Naive B cell (primary cell): Measurements from ENCODE around the gene ENG. TPM values are rescaled to one million over a fixed set of nuclear protein-coding genes. Genes with fewer than 3 reads are reported as not detected.

ENCODE experiments used
- ATAC-seq, 2 donors: fragments of 150-1000 bp; cut with Tn5 transposase; 2 replicates each; pipeline ENCODE4 v1.10.0; 2021; ENCODE audit warnings: low read depth in 2 of 2, mild to moderate bottlenecking in 2 of 2, moderate library complexity in 2 of 2
- DNase-seq: peaks from one replicate; pipeline ENCODE4 v3.0.0; 2022
- H3K27ac Mint-ChIP-seq, 6 donors: one replicate each; pipeline ENCODE4 v1.8.0; 2020 to 2022; ENCODE audit warnings: mild to moderate bottlenecking in 6 of 6, mixed read lengths in 6 of 6, moderate library complexity in 5 of 6, inconsistent platforms in 2 of 6
- H3K27me3 Mint-ChIP-seq, 3 donors: one replicate each; pipeline ENCODE4 v1.8.0; 2021 to 2022; ENCODE audit warnings: mixed read lengths in 3 of 3, mild to moderate bottlenecking in 1 of 3
- H3K36me3 Mint-ChIP-seq, 2 donors: one replicate each; pipeline ENCODE4 v1.8.0; 2020 to 2022; ENCODE audit warnings: mixed read lengths in 2 of 2, inconsistent platforms in 1 of 2, mild to moderate bottlenecking in 1 of 2
- H3K4me1 Mint-ChIP-seq, 3 donors: one replicate each; pipeline ENCODE4 v1.8.0; 2020 to 2022; ENCODE audit warnings: mixed read lengths in 3 of 3, inconsistent platforms in 1 of 3, mild to moderate bottlenecking in 1 of 3, moderate library complexity in 1 of 3
- H3K4me3 Mint-ChIP-seq, 8 donors: one replicate each; pipeline ENCODE4 v1.8.0; 2020 to 2022; ENCODE audit warnings: mild to moderate bottlenecking in 8 of 8, mixed read lengths in 8 of 8, moderate library complexity in 8 of 8, inconsistent platforms in 2 of 8
- H3K9me3 Mint-ChIP-seq, 7 donors: one replicate each; pipeline ENCODE4 v1.8.0; 2020 to 2022; ENCODE audit warnings: mixed read lengths in 7 of 7, mild to moderate bottlenecking in 5 of 7, inconsistent platforms in 2 of 7, moderate library complexity in 1 of 7
- polyA plus RNA-seq, 6 donors: library from polyadenylated mRNA; unstranded; fragments of 300-500 nt; fragmentation: Illumina TruSeq; gene quantifications; one replicate each; pipeline ENCODE4 v1.2.3, GENCODE V29; 2021; ENCODE audit warnings: low read depth in 6 of 6

ENG gene
- polyA plus RNA-seq, 6 donors from 2014 or later: 3.5 to 8.2 (median 5.8) TPM; not detected in 1

- peak overlapping the region in 7 of 8 donors; percentile 85 to 96 (median 91) for H3K4me3 Mint-ChIP-seq
- H3K27ac Mint-ChIP-seq: peak overlapping the region; percentile 96 to 99 (median 96)
- peaks cover 59 to 83% (median 80%) of the 10 kb centered on the region in 3 donors for H3K4me1 Mint-ChIP-seq
- ATAC-seq (no peak), DNase-seq (no peak)
- no peaks in the 10 kb centered on the region for H3K9me3 Mint-ChIP-seq
- H3K27me3 Mint-ChIP-seq: no peaks in the 10 kb centered on the region
- H3K36me3 Mint-ChIP-seq: peaks cover 4 to 28% of the 10 kb centered on the region in 2 donors
These were observed 84.4 kb downstream of the ENG start for GRCh38 chr9:127769929-127770582.

GRCh38 chr9:127769101-127769500 is 85.4 kb downstream of the ENG start:
- Mint-ChIP-seq H3K36me3 (peaks cover 4 to 31% of the 10 kb centered on the region in 2 donors), H3K27me3 (no peaks in the 10 kb centered on the region), H3K4me3 (peak overlapping the region in 7 of 8 donors; percentile 9 to 72 (median 54)), H3K4me1 (peaks cover 66 to 83% (median 83%) of the 10 kb centered on the region in 3 donors), H3K9me3 (no peaks in the 10 kb centered on the region), H3K27ac (peak overlapping the region in 5 of 6 donors; percentile 84 to 99 (median 93))
- ATAC-seq (no peak), DNase-seq (no peak)

- Mint-ChIP-seq H3K36me3 (peaks cover 4 to 31% of the 10 kb centered on the region in 2 donors), H3K4me1 (peaks cover 66 to 83% (median 83%) of the 10 kb centered on the region in 3 donors), H3K9me3 (no peaks in the 10 kb centered on the region), H3K27ac (peak overlapping the region in 5 of 6 donors; percentile 84 to 99 (median 93)), H3K27me3 (no peaks in the 10 kb centered on the region), H3K4me3 (peak overlapping the region in 7 of 8 donors; percentile 9 to 72 (median 54))
- no peak for ATAC-seq
- DNase-seq: no peak
These were observed 85.8 kb downstream of the ENG start for GRCh38 chr9:127768698-127769097.

- no peak for ATAC-seq
- Mint-ChIP-seq H3K4me3 (peak overlapping the region in 1 of 8 donors; percentile 67), H3K36me3 (peaks cover 4 to 35% of the 10 kb centered on the region in 2 donors), H3K27ac (peak overlapping the region in 4 of 6 donors; percentile 59 to 97 (median 94)), H3K27me3 (no peaks in the 10 kb centered on the region), H3K4me1 (peaks cover 72 to 86% (median 84%) of the 10 kb centered on the region in 3 donors), H3K9me3 (no peaks in the 10 kb centered on the region)
- no peak for DNase-seq
These were observed 86.5 kb downstream of the ENG start for GRCh38 chr9:127767909-127768331.

GRCh38 chr9:127767410-127767809 is 87.0 kb downstream of the ENG start:
- Mint-ChIP-seq H3K4me3 (peak overlapping the region in 5 of 8 donors; percentile 33 to 67 (median 61)), H3K36me3 (peaks cover 4 to 41% of the 10 kb centered on the region in 2 donors), H3K27ac (peak overlapping the region; percentile 59 to 97 (median 88)), H3K27me3 (no peaks in the 10 kb centered on the region), H3K9me3 (no peaks in the 10 kb centered on the region), H3K4me1 (peaks cover 77 to 92% (median 88%) of the 10 kb centered on the region in 3 donors)
- ATAC-seq: no peak
- DNase-seq: no peak

GRCh38 chr9:127765418-127765817 is 89.0 kb downstream of the ENG start:
- peak overlapping the region in 3 of 6 donors; percentile 72 to 91 (median 90) for H3K27ac Mint-ChIP-seq
- H3K4me1 Mint-ChIP-seq: peaks cover 70 to 93% (median 79%) of the 10 kb centered on the region in 3 donors
- ATAC-seq: no peak
- peaks cover 4 to 42% of the 10 kb centered on the region in 2 donors for H3K36me3 Mint-ChIP-seq
- peak overlapping the region in 2 of 8 donors; percentile 16 to 41 for H3K4me3 Mint-ChIP-seq
- DNase-seq: no peak
- no peaks in the 10 kb centered on the region for H3K9me3 Mint-ChIP-seq
- H3K27me3 Mint-ChIP-seq: no peaks in the 10 kb centered on the region

Other genes with a start within 250 kb of the ENG start
- under 1 TPM in 1 of 6 donors, not detected in 5; 0.31 TPM for gene STXBP1, start 242.4 kb downstream of the ENG start, polyA plus RNA-seq
- gene CFAP157, start 147.7 kb downstream of the ENG start, polyA plus RNA-seq: under 1 TPM in 3 of 6 donors, not detected in 3; 0.13 to 0.46 (median 0.40) TPM
- gene PTRH1, start 139.0 kb downstream of the ENG start, polyA plus RNA-seq: 10 to 100 TPM in 3 of 6 donors, 1 to 10 TPM in 3; 7.0 to 25.2 (median 10.5) TPM
- under 1 TPM in 1 of 6 donors, not detected in 5; 0.66 TPM for gene TTC16, start 138.6 kb downstream of the ENG start, polyA plus RNA-seq
- 10 to 100 TPM; 24.9 to 40.0 (median 27.3) TPM for gene TOR2A, start 119.4 kb downstream of the ENG start, polyA plus RNA-seq
- gene SH2D3C, start 76.0 kb downstream of the ENG start, polyA plus RNA-seq: 10 to 100 TPM; 29.8 to 87.0 (median 34.7) TPM
- gene CDK9, start 68.6 kb downstream of the ENG start, polyA plus RNA-seq: 10 to 100 TPM; 37.3 to 88.8 (median 43.2) TPM
- 10 to 100 TPM; 52.2 to 78.0 (median 59.1) TPM for gene FPGS, start 51.8 kb downstream of the ENG start, polyA plus RNA-seq
- not detected for gene AK1, start 23.0 kb upstream of the ENG start, polyA plus RNA-seq
- 10 to 100 TPM; 17.2 to 27.8 (median 19.8) TPM for gene ST6GALNAC6, start 44.9 kb upstream of the ENG start, polyA plus RNA-seq
- gene ST6GALNAC4, start 62.4 kb upstream of the ENG start, polyA plus RNA-seq: 10 to 100 TPM; 19.7 to 36.6 (median 25.0) TPM
- gene PIP5KL1, start 76.1 kb upstream of the ENG start, polyA plus RNA-seq: 1 to 10 TPM in 1 of 6 donors, under 1 TPM in 1, not detected in 4; 0.73 to 1.0 TPM
- 10 to 100 TPM; 46.3 to 78.7 (median 54.2) TPM for gene DPM2, start 83.2 kb upstream of the ENG start, polyA plus RNA-seq
- 10 to 100 TPM; 12.3 to 36.9 (median 21.6) TPM for gene EEIG1, start 126.3 kb upstream of the ENG start, polyA plus RNA-seq
- gene NAIF1, start 212.7 kb upstream of the ENG start, polyA plus RNA-seq: 10 to 100 TPM in 4 of 6 donors, 1 to 10 TPM in 2; 7.2 to 21.6 (median 12.3) TPM
- gene SLC25A25, start 213.6 kb upstream of the ENG start, polyA plus RNA-seq: 10 to 100 TPM in 1 of 6 donors, 1 to 10 TPM in 5; 1.6 to 15.8 (median 9.0) TPM